Peyer's patch (tissue), 4 donors: Measurements from ENCODE around the gene DTD2.

Experiments used
- CTCF ChIP-seq, 6 experiments: fragments of 450-650 bp in 4 of 6; fragments of 200-600 bp in 2 of 6; sonication (generic) in 1 of 6; IDR thresholded peaks; one replicate each; pipeline ENCODE4 v1.5.1; 2017 to 2019; ENCODE audit warnings: antibody characterized with exemption in 6 of 6, mild to moderate bottlenecking in 3 of 6, moderate library complexity in 1 of 6
- POLR2A ChIP-seq, 2 donors: fragments of 450-650 bp; IDR thresholded peaks; one replicate each; pipeline ENCODE4 v1.5.1; 2017; ENCODE audit warnings: antibody characterized with exemption in 2 of 2, mild to moderate bottlenecking in 2 of 2, moderate library complexity in 2 of 2

GRCh38 chr14:31405106-31405505 is 52.2 kb downstream of the DTD2 start:
- TF ChIP-seq CTCF (IDR thresholded peaks at IDR 0.05) (no peak), POLR2A (IDR thresholded peaks at IDR 0.05) (no peak)
